Subcutaneous abdominal adipose tissue (tissue), 5 donors: Measurements from ENCODE around the gene KRTAP26-1.

ENCODE experiments used
- H3K27ac ChIP-seq: one replicate; pipeline ENCODE4 v1.7.0; 2013; ENCODE audit warnings: low read depth, mild to moderate bottlenecking, inconsistent platforms, low read length, moderate library complexity
- H3K27me3 ChIP-seq, 5 donors: one replicate each; pipeline ENCODE4 v1.7.0; 2013; ENCODE audit warnings: low read length in 5 of 5, inconsistent platforms in 1 of 5; ENCODE audit not compliant: control insufficient read depth in 5 of 5, insufficient read depth in 4 of 5
- H3K36me3 ChIP-seq, 5 donors: one replicate each; pipeline ENCODE4 v1.7.0; 2013; ENCODE audit warnings: low read length in 5 of 5; ENCODE audit not compliant: control insufficient read depth in 5 of 5, insufficient read depth in 5 of 5
- H3K4me1 ChIP-seq, 5 donors: one replicate each; pipeline ENCODE4 v1.7.0; 2013; ENCODE audit warnings: low read length in 5 of 5, mild to moderate bottlenecking in 3 of 5, moderate library complexity in 1 of 5; ENCODE audit not compliant: control insufficient read depth in 5 of 5, insufficient read depth in 5 of 5
- H3K4me3 ChIP-seq, 5 donors: one replicate each; pipeline ENCODE4 v1.7.0; 2013; ENCODE audit warnings: low read length in 5 of 5, low read depth in 1 of 5
- H3K9ac ChIP-seq, 5 donors: one replicate each; pipeline ENCODE4 v1.7.0; 2013; ENCODE audit warnings: low read length in 5 of 5, mild to moderate bottlenecking in 4 of 5, moderate library complexity in 3 of 5
- H3K9me3 ChIP-seq, 5 donors: one replicate each; pipeline ENCODE4 v1.7.0; 2013; ENCODE audit warnings: low read length in 5 of 5; ENCODE audit not compliant: control insufficient read depth in 5 of 5
- donor health status: healthy.
- donor health status: healthy.
- donor health status: healthy.
- donor health status: healthy.
- donor health status: healthy.

The KRTAP26-1 gene

GRCh38 chr21:30337772-30338171 lies 17.7 kb upstream of the KRTAP26-1 start:
- Histone ChIP-seq H3K9me3 (no peaks in the 10 kb centered on the region), H3K36me3 (no peaks in the 10 kb centered on the region), H3K27me3 (no peaks in the 10 kb centered on the region), H3K4me1 (peaks cover 0 to 28% (median 12%) of the 10 kb centered on the region in 5 donors), H3K9ac (no peak overlapping the region), H3K4me3 (no peak overlapping the region), H3K27ac (no peak overlapping the region)

GRCh38 chr21:30337276-30337744 lies 17.2 kb upstream of the KRTAP26-1 start, which contains the start of gene KRTAP27-1:
TSS of gene KRTAP27-1 (minus strand) at chr21:30337694. CDS start at chr21:30337668, 26 bp downstream.
- no peaks in the 10 kb centered on the region for H3K27me3 ChIP-seq
- no peak within 1 kb of the TSS for H3K27ac ChIP-seq
- no peak within 1 kb of the TSS for H3K4me3 ChIP-seq
- H3K9ac ChIP-seq: no peak within 1 kb of the TSS
- H3K36me3 ChIP-seq: no peaks in the 10 kb centered on the region
- H3K9me3 ChIP-seq: no peaks in the 10 kb centered on the region
- H3K4me1 ChIP-seq: peaks cover 0 to 28% (median 12%) of the 10 kb centered on the region in 5 donors

DNA sequence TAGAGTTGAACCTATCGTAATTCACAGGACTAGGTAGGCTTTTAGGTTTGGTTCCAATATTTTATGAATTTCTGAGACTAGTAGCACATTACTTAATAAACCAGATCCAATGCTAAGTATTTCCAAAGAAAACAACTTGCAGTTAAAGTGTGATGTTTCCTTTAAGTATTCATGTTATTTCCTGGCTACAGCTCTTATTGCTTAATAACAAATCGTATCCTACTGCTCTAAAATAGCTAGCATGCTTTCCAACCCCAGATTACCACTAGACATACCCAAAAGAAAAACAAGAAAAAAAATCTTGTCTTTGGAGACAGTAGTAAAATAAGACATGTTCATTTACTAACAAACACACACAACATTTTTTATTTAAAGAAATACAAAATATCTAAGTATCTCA lies 16.5 kb upstream of the KRTAP26-1 start:
- H3K9me3 ChIP-seq: no peaks in the 10 kb centered on the region
- H3K36me3 ChIP-seq: no peaks in the 10 kb centered on the region
- no peak overlapping the region for H3K27ac ChIP-seq
- H3K4me1 ChIP-seq: peaks cover 0 to 28% (median 12%) of the 10 kb centered on the region in 5 donors
- H3K4me3 ChIP-seq: no peak overlapping the region
- H3K9ac ChIP-seq: no peak overlapping the region
- H3K27me3 ChIP-seq: no peaks in the 10 kb centered on the region

DNA sequence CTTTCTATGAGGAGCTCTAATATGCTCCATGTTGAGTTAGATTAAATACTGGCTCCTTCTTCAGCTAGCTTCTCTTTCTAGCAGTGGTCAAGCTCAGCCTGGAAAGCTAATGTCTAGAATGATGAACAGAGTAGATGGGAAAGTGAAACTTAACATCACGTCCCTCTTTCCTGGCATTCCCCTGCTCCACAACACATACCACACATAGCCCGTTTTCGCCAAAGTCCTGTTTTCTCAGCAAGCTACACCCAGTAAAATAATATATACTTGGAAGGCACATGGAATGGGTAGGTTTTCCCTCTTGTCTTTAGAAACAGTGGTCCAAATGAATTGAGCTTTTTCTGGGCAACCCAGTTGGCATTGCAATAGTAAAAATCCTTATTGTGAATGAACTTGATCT lies 13.6 kb upstream of the KRTAP26-1 start:
- H3K4me3 ChIP-seq: no peak overlapping the region
- no peak overlapping the region for H3K27ac ChIP-seq
- H3K27me3 ChIP-seq: no peaks in the 10 kb centered on the region
- no peak overlapping the region for H3K9ac ChIP-seq
- H3K36me3 ChIP-seq: no peaks in the 10 kb centered on the region
- H3K4me1 ChIP-seq: peaks cover 0 to 22% (median 12%) of the 10 kb centered on the region in 5 donors
- H3K9me3 ChIP-seq: no peaks in the 10 kb centered on the region

GRCh38 chr21:30332681-30333080 lies 12.6 kb upstream of the KRTAP26-1 start:
- Histone ChIP-seq H3K36me3 (no peaks in the 10 kb centered on the region), H3K9ac (no peak overlapping the region), H3K9me3 (no peaks in the 10 kb centered on the region), H3K27me3 (no peaks in the 10 kb centered on the region), H3K4me1 (peaks cover 0 to 14% (median 4%) of the 10 kb centered on the region in 5 donors), H3K4me3 (no peak overlapping the region), H3K27ac (no peak overlapping the region)

GRCh38 chr21:30329203-30329875 lies 9.2 kb upstream of the KRTAP26-1 start:
- no peaks in the 10 kb centered on the region for H3K36me3 ChIP-seq
- no peak overlapping the region for H3K4me3 ChIP-seq
- no peak overlapping the region for H3K9ac ChIP-seq
- H3K4me1 ChIP-seq: no peaks in the 10 kb centered on the region
- peaks cover 0 to 13% (median 8%) of the 10 kb centered on the region in 5 donors for H3K9me3 ChIP-seq
- H3K27ac ChIP-seq: no peak overlapping the region
- H3K27me3 ChIP-seq: no peaks in the 10 kb centered on the region

DNA sequence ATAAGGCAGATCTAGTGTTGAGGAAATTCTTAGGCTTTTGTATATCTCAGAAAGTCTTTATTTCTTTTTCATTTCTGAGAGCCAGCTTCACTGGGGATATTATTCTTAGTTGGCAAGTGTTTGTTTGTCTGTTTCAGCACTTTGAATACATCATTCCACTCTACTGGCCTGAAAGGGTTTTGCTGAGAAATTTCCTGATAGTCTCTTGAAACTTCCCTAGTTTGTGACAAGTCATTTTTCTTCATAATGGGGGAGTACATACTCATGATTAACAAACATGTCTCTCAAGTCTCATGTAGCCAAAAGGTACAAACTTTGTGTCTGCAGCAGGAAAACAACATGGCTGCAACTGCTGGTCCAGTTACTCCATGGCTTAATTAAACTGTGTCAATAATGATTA lies 6.3 kb upstream of the KRTAP26-1 start:
- Histone ChIP-seq H3K27ac (no peak overlapping the region), H3K4me3 (no peak overlapping the region), H3K4me1 (no peaks in the 10 kb centered on the region), H3K36me3 (no peaks in the 10 kb centered on the region), H3K9ac (no peak overlapping the region), H3K27me3 (no peaks in the 10 kb centered on the region), H3K9me3 (peaks cover 0 to 13% (median 8%) of the 10 kb centered on the region in 5 donors)

GRCh38 chr21:30315701-30316100 lies 4.4 kb downstream of the KRTAP26-1 start:
- Histone ChIP-seq H3K9me3 (no peaks in the 10 kb centered on the region), H3K4me1 (no peaks in the 10 kb centered on the region), H3K4me3 (no peak overlapping the region), H3K27ac (no peak overlapping the region), H3K36me3 (no peaks in the 10 kb centered on the region), H3K27me3 (no peaks in the 10 kb centered on the region), H3K9ac (no peak overlapping the region)

GRCh38 chr21:30306884-30307283 lies 13.2 kb downstream of the KRTAP26-1 start:
- Histone ChIP-seq H3K27me3 (no peaks in the 10 kb centered on the region), H3K27ac (no peak overlapping the region), H3K4me1 (no peaks in the 10 kb centered on the region), H3K9me3 (no peaks in the 10 kb centered on the region), H3K4me3 (no peak overlapping the region), H3K36me3 (no peaks in the 10 kb centered on the region), H3K9ac (no peak overlapping the region)

GRCh38 chr21:30305136-30305535 lies 15.0 kb downstream of the KRTAP26-1 start:
- Histone ChIP-seq H3K4me1 (no peaks in the 10 kb centered on the region), H3K9ac (no peak overlapping the region), H3K36me3 (no peaks in the 10 kb centered on the region), H3K27ac (no peak overlapping the region), H3K27me3 (no peaks in the 10 kb centered on the region), H3K9me3 (no peaks in the 10 kb centered on the region), H3K4me3 (no peak overlapping the region)
